HL-60 (cell line): ENCODE measurements around the gene USP47.

Source experiments
- DNase-seq, 2 experiments: peaks; one replicate each; pipeline ENCODE4 v3.0.0-alpha.2; 2010 to 2020; ENCODE audit warnings: low read depth in 1 of 2, low spot score in 1 of 2
- H3K27ac ChIP-seq: fragments of 250-450 bp; sonication (Bioruptor Pico); replicated peaks from 2 replicates; pipeline ENCODE4 v1.5.1; 2020; ENCODE audit warnings: mild to moderate bottlenecking, moderate library complexity
- H3K27me3 ChIP-seq: fragments of 250-450 bp; sonication (Bioruptor Pico); 2 replicates; pipeline ENCODE4 v1.5.1; 2021; ENCODE audit warnings: mild to moderate bottlenecking, moderate library complexity; ENCODE audit not compliant: insufficient read depth, poor library complexity, severe bottlenecking
- H3K4me3 ChIP-seq: replicated peaks from 2 replicates; pipeline ENCODE4 v1.5.1; 2011; ENCODE audit warnings: mild to moderate bottlenecking, control low read depth, low read length; ENCODE audit not compliant: insufficient read depth
- CTCF ChIP-seq: IDR thresholded peaks from one replicate; pipeline ENCODE4 v1.5.1; 2011; ENCODE audit warnings: low read length, control low read depth, inconsistent platforms; ENCODE audit not compliant: insufficient read depth
- GABPA ChIP-seq: IDR thresholded peaks from 2 replicates; pipeline ENCODE4 v1.6.1; 2012; ENCODE audit warnings: low read depth
- POLR2AphosphoS5 ChIP-seq: IDR thresholded peaks from 2 replicates; pipeline ENCODE4 v1.6.1; 2012; ENCODE audit warnings: low read depth
- REST ChIP-seq: IDR thresholded peaks from 2 replicates; pipeline ENCODE4 v1.6.1; 2012; ENCODE audit warnings: low read depth; ENCODE audit not compliant: insufficient replicate concordance
- SPI1 ChIP-seq: IDR thresholded peaks from 2 replicates; pipeline ENCODE4 v1.6.1; 2012; ENCODE audit warnings: low read depth, mild to moderate bottlenecking, borderline replicate concordance

USP47 gene

GRCh38 chr11:11844272-11844671 lies 2.5 kb downstream of the USP47 start:
- no peak overlapping the region for H3K27ac ChIP-seq
- H3K27me3 ChIP-seq, result no peaks in the 10 kb centered on the region
- no peak for TF ChIP-seq CTCF
- no peak for TF ChIP-seq SPI1
- no peak for TF ChIP-seq GABPA
- no peak for TF ChIP-seq REST
- TF ChIP-seq POLR2AphosphoS5, result no peak
- no peak for DNase-seq
- H3K4me3 ChIP-seq, result no peak overlapping the region

- no peak overlapping the region for H3K4me3 ChIP-seq
- no peaks in the 10 kb centered on the region for H3K27me3 ChIP-seq
- TF ChIP-seq SPI1, result no peak
- no peak for TF ChIP-seq POLR2AphosphoS5
- TF ChIP-seq CTCF, result no peak
- TF ChIP-seq REST, result no peak
- no peak for TF ChIP-seq GABPA
- no peak for DNase-seq
- no peak overlapping the region for H3K27ac ChIP-seq
These were observed 3.3 kb downstream of the USP47 start for GRCh38 chr11:11845071-11845470.

GRCh38 chr11:11845551-11845950 lies 3.8 kb downstream of the USP47 start:
- TF ChIP-seq POLR2AphosphoS5 (no peak), SPI1 (no peak), GABPA (no peak), CTCF (no peak), REST (no peak)
- Histone ChIP-seq H3K27ac (no peak overlapping the region), H3K4me3 (no peak overlapping the region), H3K27me3 (no peaks in the 10 kb centered on the region)
- DNase-seq, result no peak
